ENCODE data around the gene ATG4D.

- TF ChIP-seq POLR2A (IDR thresholded peaks at IDR 0.05) = no peak
- TF ChIP-seq CTCF (IDR thresholded peaks at IDR 0.05) = no peak
These were observed 5.1 kb downstream of the ATG4D start for GRCh38 chr19:10548746-10549276.

Measured in testis (tissue), 2 donors.